Memory B cell (primary cell): Measurements from ENCODE around the gene KCNH3.
A peak's percentile ranks its signal among the peaks of the same experiment; 100 is the strongest.

ENCODE experiments used
- ATAC-seq: fragments of 150-1000 bp; cut with Tn5 transposase; 2 replicates; pipeline ENCODE4 v1.10.0; 2021; ENCODE audit warnings: low read depth, mild to moderate bottlenecking, moderate library complexity
- DNase-seq, 2 donors: peaks; one replicate each; pipeline ENCODE4 v3.0.0; 2022; ENCODE audit warnings: low spot score in 2 of 2
- H3K27ac Mint-ChIP-seq: one replicate; pipeline ENCODE4 v1.8.0; 2022; ENCODE audit warnings: mild to moderate bottlenecking, moderate library complexity, mixed read lengths
- H3K27me3 Mint-ChIP-seq: one replicate; pipeline ENCODE4 v1.8.0; 2022; ENCODE audit warnings: mixed read lengths
- H3K36me3 Mint-ChIP-seq: one replicate; pipeline ENCODE4 v1.8.0; 2022; ENCODE audit warnings: mild to moderate bottlenecking, mixed read lengths
- H3K4me1 Mint-ChIP-seq: one replicate; pipeline ENCODE4 v1.8.0; 2022; ENCODE audit warnings: mixed read lengths
- H3K4me3 Mint-ChIP-seq: one replicate; pipeline ENCODE4 v1.8.0; 2022; ENCODE audit warnings: mild to moderate bottlenecking, moderate library complexity, mixed read lengths
- H3K9me3 Mint-ChIP-seq: one replicate; pipeline ENCODE4 v1.8.0; 2022; ENCODE audit warnings: mixed read lengths

Gene KCNH3

DNA sequence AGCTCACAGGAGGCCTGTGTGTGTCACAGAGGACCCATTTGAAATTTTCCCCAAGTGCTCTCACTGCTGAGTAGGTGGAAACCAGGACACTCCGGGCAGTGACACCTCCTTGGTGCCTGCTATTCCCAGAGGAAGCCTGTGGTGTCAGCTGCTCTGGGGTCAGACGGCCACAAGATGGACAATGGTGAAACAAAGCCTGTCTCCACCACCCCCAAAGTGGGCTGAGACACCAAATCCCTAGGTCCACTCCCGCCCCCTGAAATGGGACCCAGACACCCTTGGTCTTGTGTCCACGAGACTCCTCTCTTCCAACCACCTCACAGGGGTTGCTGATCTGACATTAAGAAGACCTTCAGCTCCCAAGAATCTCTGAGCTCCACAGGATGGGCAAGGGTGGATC, 7.0 kb downstream of the KCNH3 start:
- Mint-ChIP-seq H3K4me3 (no peak overlapping the region), H3K36me3 (no peaks in the 10 kb centered on the region), H3K27ac (no peak overlapping the region), H3K4me1 (peaks cover 18% of the 10 kb centered on the region), H3K27me3 (peaks cover 34% of the 10 kb centered on the region), H3K9me3 (no peaks in the 10 kb centered on the region)
- ATAC-seq (no peak), DNase-seq (no peak)

DNA sequence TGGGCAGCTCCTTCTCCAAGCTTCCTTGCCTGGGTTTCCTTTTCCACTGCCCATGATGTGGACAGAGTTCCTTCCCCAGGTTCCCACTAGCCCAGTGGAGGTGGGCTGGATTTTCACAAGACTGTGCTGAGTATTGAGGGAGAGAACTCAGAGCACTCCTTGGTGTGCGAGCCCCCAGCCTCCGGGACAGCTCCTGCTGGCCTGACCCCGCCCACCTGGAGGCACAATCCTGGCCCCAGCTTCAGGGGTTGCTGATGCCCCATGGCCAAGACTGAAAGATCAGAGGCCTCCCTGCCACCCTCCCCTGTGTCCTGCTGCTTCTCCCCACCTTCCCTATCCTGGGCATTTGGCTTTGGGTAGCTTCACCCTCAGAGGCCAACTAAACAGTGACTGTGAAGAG, 7.7 kb downstream of the KCNH3 start:
- Mint-ChIP-seq H3K9me3 (no peaks in the 10 kb centered on the region), H3K27me3 (peaks cover 30% of the 10 kb centered on the region), H3K4me3 (no peak overlapping the region), H3K4me1 (peaks cover 12% of the 10 kb centered on the region), H3K27ac (no peak overlapping the region), H3K36me3 (no peaks in the 10 kb centered on the region)
- DNase-seq: no peak
- no peak for ATAC-seq

DNA sequence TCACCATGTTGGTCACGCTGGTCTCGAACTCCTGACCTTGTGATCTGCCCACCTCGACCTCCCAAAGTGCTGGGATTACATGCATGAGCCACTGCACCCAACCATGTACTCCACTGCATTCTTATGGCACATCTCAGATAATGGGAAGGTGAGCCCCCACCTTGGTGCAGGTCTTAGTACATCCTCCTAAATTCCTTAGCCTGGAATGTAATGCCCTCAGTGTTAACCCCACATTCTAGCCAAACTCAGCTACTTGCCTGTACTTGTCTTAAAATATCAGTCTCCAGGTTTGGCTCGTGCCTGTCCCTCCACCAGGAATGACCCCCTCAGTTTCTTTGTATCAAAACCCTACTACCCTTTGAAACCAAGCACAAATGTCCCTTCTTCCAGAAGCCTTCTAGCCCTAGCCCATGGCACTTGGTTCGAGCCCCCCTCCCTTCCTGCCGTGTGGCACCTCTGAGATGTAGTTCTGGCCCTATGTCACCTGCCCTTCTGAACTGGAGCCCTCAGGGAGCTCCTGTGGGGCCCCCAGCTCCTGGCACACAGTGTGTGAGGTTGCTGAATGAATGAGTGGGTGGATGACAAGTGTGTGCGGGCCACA, 8.4 kb downstream of the KCNH3 start:
- no peaks in the 10 kb centered on the region for H3K9me3 Mint-ChIP-seq
- H3K27ac Mint-ChIP-seq: no peak overlapping the region
- ATAC-seq (no peak), DNase-seq (no peak)
- H3K36me3 Mint-ChIP-seq: no peaks in the 10 kb centered on the region
- H3K27me3 Mint-ChIP-seq: peaks cover 31% of the 10 kb centered on the region
- no peak overlapping the region for H3K4me3 Mint-ChIP-seq
- peaks cover 9% of the 10 kb centered on the region for H3K4me1 Mint-ChIP-seq

DNA sequence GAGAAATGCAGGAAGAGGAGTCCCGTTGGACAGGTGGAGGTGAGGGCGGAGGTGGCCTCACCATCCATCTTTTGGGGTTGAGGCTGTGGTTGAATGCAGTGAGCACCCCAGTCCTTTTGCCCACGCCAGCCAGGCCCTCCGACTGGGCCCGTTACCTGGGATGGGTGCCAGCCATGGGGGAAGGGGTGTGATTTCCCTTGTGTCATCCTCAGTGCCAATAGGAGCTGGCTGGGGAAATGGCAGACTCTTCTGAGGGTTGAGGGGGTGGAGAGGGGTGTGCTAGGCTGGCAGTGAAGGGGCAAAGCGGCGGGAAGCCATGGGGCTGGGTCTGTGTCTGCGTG, 9.6 kb downstream of the KCNH3 start:
- Mint-ChIP-seq H3K4me1 (peaks cover 14% of the 10 kb centered on the region), H3K36me3 (no peaks in the 10 kb centered on the region), H3K4me3 (no peak overlapping the region), H3K27ac (no peak overlapping the region), H3K9me3 (no peaks in the 10 kb centered on the region), H3K27me3 (peaks cover 36% of the 10 kb centered on the region)
- DNase-seq (no peak), ATAC-seq (no peak)

DNA sequence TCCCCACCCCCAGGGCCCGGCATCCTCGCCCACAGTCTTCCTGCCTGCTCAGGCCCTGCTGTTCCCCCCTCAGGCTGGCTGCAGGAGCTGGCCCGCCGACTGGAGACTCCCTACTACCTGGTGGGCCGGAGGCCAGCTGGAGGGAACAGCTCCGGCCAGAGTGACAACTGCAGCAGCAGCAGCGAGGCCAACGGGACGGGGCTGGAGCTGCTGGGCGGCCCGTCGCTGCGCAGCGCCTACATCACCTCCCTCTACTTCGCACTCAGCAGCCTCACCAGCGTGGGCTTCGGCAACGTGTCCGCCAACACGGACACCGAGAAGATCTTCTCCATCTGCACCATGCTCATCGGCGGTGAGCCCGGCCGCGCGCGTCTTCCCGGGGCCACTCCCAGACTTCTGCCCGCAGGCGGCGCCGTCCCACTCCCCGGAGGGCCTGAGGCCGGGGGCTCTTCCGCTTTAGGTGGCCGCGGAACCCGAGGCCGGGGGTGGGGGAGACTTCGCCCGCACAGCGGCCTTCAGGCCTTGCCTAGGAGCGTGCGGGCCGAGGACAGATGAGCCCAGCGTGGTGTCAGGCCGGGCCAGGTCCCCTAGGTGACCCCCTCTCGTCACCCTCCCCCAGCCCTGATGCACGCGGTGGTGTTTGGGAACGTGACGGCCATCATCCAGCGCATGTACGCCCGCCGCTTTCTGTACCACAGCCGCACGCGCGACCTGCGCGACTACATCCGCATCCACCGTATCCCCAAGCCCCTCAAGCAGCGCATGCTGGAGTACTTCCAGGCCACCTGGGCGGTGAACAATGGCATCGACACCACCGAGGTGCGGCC, 10.2 kb downstream of the KCNH3 start:
- Mint-ChIP-seq H3K4me1 (peaks cover 17% of the 10 kb centered on the region), H3K27ac (no peak overlapping the region), H3K36me3 (no peaks in the 10 kb centered on the region), H3K27me3 (peaks cover 36% of the 10 kb centered on the region), H3K4me3 (peak overlapping the region; percentile 76), H3K9me3 (no peaks in the 10 kb centered on the region)
- DNase-seq (no peak), ATAC-seq (peak; percentile 51)

DNA sequence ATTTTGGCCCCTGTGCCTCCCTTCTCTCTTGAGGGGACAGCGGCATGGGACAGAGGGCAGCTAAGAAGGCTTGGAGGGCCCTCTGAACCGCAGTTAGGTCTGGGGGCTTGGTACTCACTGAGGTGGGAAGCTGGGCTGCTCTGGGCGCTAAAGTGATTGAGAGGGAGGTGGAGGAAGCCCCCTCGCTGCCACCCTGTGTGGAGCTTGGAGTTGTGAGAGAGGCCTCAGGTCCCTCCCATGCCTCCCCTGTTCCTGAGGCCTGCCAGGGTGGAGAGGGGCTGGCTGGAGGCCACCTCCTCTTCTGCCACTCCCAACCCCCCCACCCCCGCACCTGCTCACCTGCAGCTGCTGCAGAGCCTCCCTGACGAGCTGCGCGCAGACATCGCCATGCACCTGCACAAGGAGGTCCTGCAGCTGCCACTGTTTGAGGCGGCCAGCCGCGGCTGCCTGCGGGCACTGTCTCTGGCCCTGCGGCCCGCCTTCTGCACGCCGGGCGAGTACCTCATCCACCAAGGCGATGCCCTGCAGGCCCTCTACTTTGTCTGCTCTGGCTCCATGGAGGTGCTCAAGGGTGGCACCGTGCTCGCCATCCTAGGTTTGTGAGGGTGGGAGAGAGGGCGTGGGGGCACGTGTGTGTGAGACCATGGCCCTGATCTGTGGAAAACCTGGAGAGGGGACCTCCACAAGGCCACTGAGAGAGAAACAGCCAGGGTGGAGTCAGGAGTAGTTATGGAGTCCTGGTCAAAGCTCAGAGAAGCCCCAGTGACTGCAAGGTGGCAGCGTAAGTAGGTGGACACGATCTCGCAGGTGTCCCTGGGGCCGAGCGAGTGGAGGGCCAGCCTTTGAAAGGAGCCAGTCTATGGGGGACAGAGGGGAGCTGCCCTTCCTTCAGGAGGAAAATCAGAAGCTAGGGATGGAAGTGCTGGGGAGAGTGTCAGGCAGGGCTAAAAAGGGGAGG, 11.2 kb downstream of the KCNH3 start:
- DNase-seq (no peak), ATAC-seq (no peak)
- no peaks in the 10 kb centered on the region for H3K9me3 Mint-ChIP-seq
- peaks cover 14% of the 10 kb centered on the region for H3K4me1 Mint-ChIP-seq
- no peak overlapping the region for H3K27ac Mint-ChIP-seq
- no peaks in the 10 kb centered on the region for H3K36me3 Mint-ChIP-seq
- no peak overlapping the region for H3K4me3 Mint-ChIP-seq
- peaks cover 31% of the 10 kb centered on the region for H3K27me3 Mint-ChIP-seq

DNA sequence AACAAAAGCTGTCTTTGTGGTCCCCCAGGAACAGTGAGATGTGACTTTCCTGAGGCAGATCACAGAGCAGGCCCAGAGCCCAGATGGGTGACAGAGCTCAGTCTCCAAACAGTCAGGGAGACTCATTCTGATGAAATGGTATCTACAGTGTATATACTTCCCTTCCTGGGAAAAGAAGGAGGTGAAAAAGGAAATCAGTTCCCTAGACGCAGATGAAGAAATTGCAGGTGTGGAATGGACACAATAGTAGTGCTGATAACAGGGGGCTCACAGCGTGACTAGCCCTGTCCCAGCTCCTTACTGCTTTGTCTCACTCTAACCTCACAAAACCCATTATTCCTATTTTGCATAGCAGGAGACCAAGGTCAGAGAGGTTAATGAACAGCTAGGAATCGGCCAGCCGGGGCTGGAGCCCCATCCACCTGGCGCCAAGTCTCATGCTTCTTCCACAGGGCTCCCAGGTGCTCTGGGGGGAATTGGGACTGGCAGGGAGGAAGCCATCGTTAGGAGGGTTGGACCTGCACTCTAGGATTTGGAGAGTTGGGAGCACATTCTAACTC, 11.9 kb downstream of the KCNH3 start:
- DNase-seq (no peak), ATAC-seq (no peak)
- peaks cover 14% of the 10 kb centered on the region for H3K4me1 Mint-ChIP-seq
- no peaks in the 10 kb centered on the region for H3K36me3 Mint-ChIP-seq
- no peaks in the 10 kb centered on the region for H3K9me3 Mint-ChIP-seq
- peaks cover 28% of the 10 kb centered on the region for H3K27me3 Mint-ChIP-seq
- no peak overlapping the region for H3K27ac Mint-ChIP-seq
- no peak overlapping the region for H3K4me3 Mint-ChIP-seq

DNA sequence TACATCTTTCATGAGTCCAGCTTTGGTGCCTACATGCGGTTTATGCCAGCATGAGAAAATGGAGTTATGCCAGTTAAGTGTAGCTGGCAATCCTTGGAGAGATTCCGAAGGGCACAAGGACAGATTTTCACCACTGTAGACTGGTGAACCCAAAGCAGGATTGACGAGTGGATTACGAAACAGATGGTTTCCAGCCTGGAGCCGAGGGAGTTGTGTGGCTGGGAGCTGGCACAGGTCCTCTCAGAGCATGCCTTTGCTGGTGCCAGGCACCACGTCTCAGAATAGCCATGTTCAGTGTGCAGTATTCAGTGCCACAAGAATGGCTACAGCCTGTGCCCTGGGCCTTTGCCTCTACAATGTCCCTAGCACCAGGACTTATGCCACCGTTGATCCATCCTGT, 13.2 kb downstream of the KCNH3 start:
- H3K4me1 Mint-ChIP-seq: peaks cover 14% of the 10 kb centered on the region
- H3K36me3 Mint-ChIP-seq: no peaks in the 10 kb centered on the region
- ATAC-seq (no peak), DNase-seq (no peak)
- peaks cover 28% of the 10 kb centered on the region for H3K27me3 Mint-ChIP-seq
- H3K4me3 Mint-ChIP-seq: no peak overlapping the region
- peak overlapping the region; percentile 12 for H3K27ac Mint-ChIP-seq
- no peaks in the 10 kb centered on the region for H3K9me3 Mint-ChIP-seq

DNA sequence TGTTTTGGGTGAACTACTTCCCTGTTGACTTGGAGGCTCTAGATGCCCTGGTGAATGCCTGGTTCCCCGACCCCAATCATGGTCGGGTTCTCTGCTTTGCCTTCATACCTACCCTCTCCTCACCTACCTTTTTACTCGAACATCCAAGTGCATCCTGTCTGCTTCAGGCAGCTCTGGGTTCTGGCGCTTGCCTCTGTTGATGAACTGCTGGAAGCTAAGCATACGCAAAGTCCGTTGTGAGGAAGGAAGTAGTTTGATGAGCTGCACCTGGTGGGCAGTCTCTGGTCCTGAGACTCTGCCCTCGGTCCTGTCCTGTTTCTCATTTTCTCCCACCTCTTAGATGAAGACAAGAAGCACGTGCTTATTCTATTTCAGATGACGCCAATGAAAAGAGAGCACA, 13.6 kb downstream of the KCNH3 start:
- no peak overlapping the region for H3K4me3 Mint-ChIP-seq
- H3K27me3 Mint-ChIP-seq: peaks cover 24% of the 10 kb centered on the region
- peaks cover 12% of the 10 kb centered on the region for H3K4me1 Mint-ChIP-seq
- no peaks in the 10 kb centered on the region for H3K9me3 Mint-ChIP-seq
- DNase-seq (no peak), ATAC-seq (no peak)
- H3K27ac Mint-ChIP-seq: peak overlapping the region; percentile 12
- H3K36me3 Mint-ChIP-seq: no peaks in the 10 kb centered on the region

DNA sequence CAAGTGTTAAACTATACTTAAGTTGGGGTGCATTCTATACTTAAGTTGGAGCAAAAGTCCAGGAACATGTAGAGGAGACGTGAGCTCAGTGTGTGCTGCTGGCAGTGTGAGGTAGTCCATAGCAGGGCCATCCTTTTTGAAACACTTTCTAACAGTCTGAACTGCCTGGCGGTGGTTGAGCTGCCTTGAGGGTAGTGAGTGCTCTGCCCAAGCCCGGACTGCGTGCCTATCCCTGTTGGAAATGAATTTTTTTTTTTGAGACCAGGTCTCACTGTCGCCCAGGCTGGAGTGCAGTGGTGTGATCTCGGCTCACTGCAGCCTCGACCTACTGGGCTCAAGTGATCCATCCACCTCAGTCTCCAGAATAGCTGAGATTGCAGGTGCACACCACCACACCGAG, 14.1 kb downstream of the KCNH3 start:
- Mint-ChIP-seq H3K9me3 (no peaks in the 10 kb centered on the region), H3K27ac (no peak overlapping the region), H3K4me3 (no peak overlapping the region), H3K4me1 (peaks cover 12% of the 10 kb centered on the region), H3K36me3 (no peaks in the 10 kb centered on the region), H3K27me3 (peaks cover 20% of the 10 kb centered on the region)
- DNase-seq: no peak
- no peak for ATAC-seq

DNA sequence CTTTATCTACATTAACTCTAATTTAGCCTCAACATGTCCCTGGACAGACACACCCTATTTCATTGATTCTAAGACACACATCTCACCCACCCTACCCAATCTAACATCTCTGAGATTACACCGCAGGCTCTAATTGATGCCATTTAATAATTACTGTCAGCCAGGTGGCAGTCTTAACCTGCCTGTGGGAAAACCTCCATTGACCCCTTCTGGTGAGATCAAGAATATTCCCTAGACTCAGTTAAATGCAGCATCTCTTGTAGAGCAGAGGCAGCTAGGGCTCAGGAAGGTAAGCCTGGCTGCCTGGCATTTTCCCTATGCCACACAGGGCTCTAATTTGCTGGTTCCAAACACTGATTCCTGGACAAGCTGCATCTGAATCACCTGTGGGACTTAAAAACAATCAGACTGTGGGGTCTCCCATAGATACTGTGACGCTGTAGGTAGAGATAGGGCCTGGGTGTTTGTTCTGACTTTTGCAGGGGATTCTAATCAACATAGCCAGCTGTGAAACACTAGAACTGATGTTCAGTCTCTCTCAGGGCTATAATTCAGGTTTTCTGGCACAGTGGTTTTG, 14.8 kb downstream of the KCNH3 start:
- Mint-ChIP-seq H3K4me3 (no peak overlapping the region), H3K27ac (no peak overlapping the region), H3K36me3 (peaks cover 2% of the 10 kb centered on the region), H3K4me1 (peaks cover 12% of the 10 kb centered on the region), H3K27me3 (peaks cover 16% of the 10 kb centered on the region), H3K9me3 (no peaks in the 10 kb centered on the region)
- DNase-seq (no peak), ATAC-seq (peak; percentile 81)

DNA sequence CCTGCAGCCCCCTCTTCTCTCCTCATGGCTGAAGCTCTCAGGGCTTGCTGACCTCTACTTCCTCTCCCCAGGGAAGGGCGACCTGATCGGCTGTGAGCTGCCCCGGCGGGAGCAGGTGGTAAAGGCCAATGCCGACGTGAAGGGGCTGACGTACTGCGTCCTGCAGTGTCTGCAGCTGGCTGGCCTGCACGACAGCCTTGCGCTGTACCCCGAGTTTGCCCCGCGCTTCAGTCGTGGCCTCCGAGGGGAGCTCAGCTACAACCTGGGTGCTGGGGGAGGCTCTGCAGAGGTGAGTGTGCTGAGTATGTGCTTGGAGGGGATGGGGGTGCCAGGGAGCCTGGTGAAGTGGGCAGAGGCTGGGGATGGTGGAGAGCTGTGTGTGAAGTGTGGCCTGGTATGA, 15.4 kb downstream of the KCNH3 start:
- ATAC-seq (no peak), DNase-seq (no peak)
- peaks cover 6% of the 10 kb centered on the region for H3K36me3 Mint-ChIP-seq
- peaks cover 13% of the 10 kb centered on the region for H3K27me3 Mint-ChIP-seq
- no peak overlapping the region for H3K4me3 Mint-ChIP-seq
- peaks cover 9% of the 10 kb centered on the region for H3K4me1 Mint-ChIP-seq
- no peaks in the 10 kb centered on the region for H3K9me3 Mint-ChIP-seq
- no peak overlapping the region for H3K27ac Mint-ChIP-seq

DNA sequence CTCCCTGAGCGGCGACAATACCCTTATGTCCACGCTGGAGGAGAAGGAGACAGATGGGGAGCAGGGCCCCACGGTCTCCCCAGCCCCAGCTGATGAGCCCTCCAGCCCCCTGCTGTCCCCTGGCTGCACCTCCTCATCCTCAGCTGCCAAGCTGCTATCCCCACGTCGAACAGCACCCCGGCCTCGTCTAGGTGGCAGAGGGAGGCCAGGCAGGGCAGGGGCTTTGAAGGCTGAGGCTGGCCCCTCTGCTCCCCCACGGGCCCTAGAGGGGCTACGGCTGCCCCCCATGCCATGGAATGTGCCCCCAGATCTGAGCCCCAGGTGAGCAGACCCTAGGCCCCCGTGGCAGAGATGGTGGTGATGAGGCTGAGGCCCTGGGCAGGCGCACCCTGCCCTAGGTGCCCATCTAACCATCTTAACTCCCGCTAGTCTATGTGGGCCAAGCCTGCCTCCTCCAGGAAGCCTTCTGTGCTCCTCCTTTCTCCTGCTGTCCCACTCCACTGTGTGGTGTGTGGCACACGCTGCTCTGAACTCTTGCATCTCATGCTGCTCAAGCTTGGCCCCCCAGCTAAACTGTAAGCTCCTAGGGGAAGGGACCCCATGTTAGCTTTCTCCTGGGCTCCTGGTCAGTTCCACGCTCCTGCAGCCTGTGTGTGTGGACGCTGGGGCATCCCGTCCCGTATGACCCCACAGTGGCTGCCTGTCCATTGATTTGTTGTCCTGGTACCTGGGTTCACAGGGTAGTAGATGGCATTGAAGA, 17.0 kb downstream of the KCNH3 start:
- H3K4me3 Mint-ChIP-seq: no peak overlapping the region
- H3K4me1 Mint-ChIP-seq: peaks cover 9% of the 10 kb centered on the region
- peaks cover 19% of the 10 kb centered on the region for H3K36me3 Mint-ChIP-seq
- no peaks in the 10 kb centered on the region for H3K9me3 Mint-ChIP-seq
- H3K27me3 Mint-ChIP-seq: peaks cover 6% of the 10 kb centered on the region
- ATAC-seq (no peak), DNase-seq (no peak)
- H3K27ac Mint-ChIP-seq: no peak overlapping the region
